Measurements from ENCODE around the gene ACVR1. TPM values are rescaled to one million over a fixed set of nuclear protein-coding genes. Genes with fewer than 3 reads are reported as not detected.

ACVR1 gene
- total and polyA plus RNA-seq, 2 experiments from 2014 or later, result 8.9 to 21.5 TPM

GRCh38 chr2:157786663-157787363 lies 89.3 kb downstream of the ACVR1 start (continued):
- TF ChIP-seq ZNF462 (CRISPR knock-in tag; IDR thresholded peaks at IDR 0.05) (no peak), STAT1 (IDR thresholded peaks at IDR 0.05; ENCODE audit: unreplicated experiment) (no peak), EZH2phosphoT487 (IDR thresholded peaks at IDR 0.05; ENCODE audit: unreplicated experiment) (no peak), ZNF114 (CRISPR knock-in tag; IDR thresholded peaks at IDR 0.05) (no peak), POLR2AphosphoS5 (IDR thresholded peaks at IDR 0.05; ENCODE audit: low read depth) (no peak), JUNB (IDR thresholded peaks at IDR 0.05; ENCODE audit: unreplicated experiment) (no peak), CREB1 (CRISPR knock-in tag; IDR thresholded peaks at IDR 0.05; ENCODE audit: low read depth) (no peak), NANOG (IDR thresholded peaks at IDR 0.05; ENCODE audit: borderline replicate concordance) (no peak), ZNF331 (CRISPR knock-in tag; IDR thresholded peaks at IDR 0.05; ENCODE audit: low read depth) (no peak)
- TF ChIP-seq, protein P1, sequence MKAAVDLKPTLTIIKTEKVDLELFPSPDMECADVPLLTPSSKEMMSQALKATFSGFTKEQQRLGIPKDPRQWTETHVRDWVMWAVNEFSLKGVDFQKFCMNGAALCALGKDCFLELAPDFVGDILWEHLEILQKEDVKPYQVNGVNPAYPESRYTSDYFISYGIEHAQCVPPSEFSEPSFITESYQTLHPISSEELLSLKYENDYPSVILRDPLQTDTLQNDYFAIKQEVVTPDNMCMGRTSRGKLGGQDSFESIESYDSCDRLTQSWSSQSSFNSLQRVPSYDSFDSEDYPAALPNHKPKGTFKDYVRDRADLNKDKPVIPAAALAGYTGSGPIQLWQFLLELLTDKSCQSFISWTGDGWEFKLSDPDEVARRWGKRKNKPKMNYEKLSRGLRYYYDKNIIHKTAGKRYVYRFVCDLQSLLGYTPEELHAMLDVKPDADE (IDR thresholded peaks at IDR 0.05), result no peak
- TF ChIP-seq, protein P2, sequence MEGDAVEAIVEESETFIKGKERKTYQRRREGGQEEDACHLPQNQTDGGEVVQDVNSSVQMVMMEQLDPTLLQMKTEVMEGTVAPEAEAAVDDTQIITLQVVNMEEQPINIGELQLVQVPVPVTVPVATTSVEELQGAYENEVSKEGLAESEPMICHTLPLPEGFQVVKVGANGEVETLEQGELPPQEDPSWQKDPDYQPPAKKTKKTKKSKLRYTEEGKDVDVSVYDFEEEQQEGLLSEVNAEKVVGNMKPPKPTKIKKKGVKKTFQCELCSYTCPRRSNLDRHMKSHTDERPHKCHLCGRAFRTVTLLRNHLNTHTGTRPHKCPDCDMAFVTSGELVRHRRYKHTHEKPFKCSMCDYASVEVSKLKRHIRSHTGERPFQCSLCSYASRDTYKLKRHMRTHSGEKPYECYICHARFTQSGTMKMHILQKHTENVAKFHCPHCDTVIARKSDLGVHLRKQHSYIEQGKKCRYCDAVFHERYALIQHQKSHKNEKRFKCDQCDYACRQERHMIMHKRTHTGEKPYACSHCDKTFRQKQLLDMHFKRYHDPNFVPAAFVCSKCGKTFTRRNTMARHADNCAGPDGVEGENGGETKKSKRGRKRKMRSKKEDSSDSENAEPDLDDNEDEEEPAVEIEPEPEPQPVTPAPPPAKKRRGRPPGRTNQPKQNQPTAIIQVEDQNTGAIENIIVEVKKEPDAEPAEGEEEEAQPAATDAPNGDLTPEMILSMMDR (conservative IDR thresholded peaks at IDR 0.05; ENCODE audit: low read depth in 2 of 2), result no peak

All from GM23338 (cell line).